ENCODE results near the gene C1QL1. TPM values are rescaled to one million over a fixed set of nuclear protein-coding genes. Genes with fewer than 3 reads are reported as not detected.

The C1QL1 gene
- total and polyA plus RNA-seq, 2 of the 13 experiments (the other 11 are each of a cell fraction or from before 2014, with no cell fraction given), result 0.11 TPM

DNA sequence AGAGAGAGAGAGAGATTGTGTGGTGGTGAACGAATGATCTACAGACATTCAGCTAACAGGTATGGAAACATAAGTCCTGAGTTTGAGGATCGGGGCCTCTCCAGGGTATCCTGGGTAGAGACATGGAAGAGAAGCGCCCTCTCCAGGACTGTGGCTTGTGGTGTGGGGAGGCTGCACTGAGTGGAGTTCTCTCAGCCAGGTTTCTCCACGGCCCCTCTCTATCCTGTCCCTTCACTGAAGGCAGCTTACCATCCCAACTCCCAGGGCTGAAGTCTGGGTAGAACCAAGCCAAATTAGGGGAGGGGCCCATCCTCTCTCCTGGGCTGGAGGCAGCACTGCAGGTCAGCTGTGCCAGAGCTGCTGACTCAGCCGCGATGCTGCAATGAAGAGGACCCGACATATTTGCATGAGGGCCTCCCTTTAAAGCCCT, 6.2 kb downstream of the C1QL1 start (continued):
- peak; percentile 58 for TF ChIP-seq STAG1 (CRISPR knock-in tag; IDR thresholded peaks at IDR 0.05)
- no peak for TF ChIP-seq HMG20B (CRISPR knock-in tag; conservative IDR thresholded peaks at IDR 0.05)
- TF ChIP-seq TBP (CRISPR knock-in tag; IDR thresholded peaks at IDR 0.05), result no peak

DNA sequence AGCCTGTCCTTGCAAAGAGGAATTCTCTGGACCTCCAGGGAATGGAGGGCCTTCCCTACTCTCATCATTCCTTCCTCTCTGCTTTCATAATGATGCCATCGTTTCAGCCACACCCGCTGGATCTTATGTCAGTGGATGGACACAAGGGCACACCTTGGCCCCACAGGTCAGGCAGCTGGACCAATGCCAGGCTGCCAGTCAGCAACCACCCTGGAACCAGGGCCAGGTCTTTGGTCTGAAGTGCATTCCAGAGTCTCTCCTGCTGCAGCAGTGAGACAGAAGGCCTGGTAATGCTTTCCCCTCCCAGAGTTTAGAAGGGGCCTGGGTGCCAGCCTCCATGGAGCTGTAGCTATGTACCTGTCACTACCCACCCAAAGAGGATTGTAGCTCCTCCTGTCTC, 7.4 kb downstream of the C1QL1 start:
- H3K4me3 ChIP-seq (replicated peaks in 1 of 3; ENCODE audit: insufficient read depth in 1 of 3, low read depth in 2 of 3, low read length in 3 of 3), result no peak overlapping the region
- H3K4me2 ChIP-seq (ENCODE audit: low read depth, low read length), result no peak overlapping the region

GRCh38 chr17:44959821-44960531, 8.1 kb downstream of the C1QL1 start:
- H4K20me1 ChIP-seq (ENCODE audit: insufficient read depth, low read length), result no peaks in the 10 kb centered on the region
- CTCF ChIA-PET (ENCODE audit: low intra/inter-chr PET ratio, low total read pairs), result no interaction called here
- POLR2A ChIA-PET, result no interaction called here
- H3K27ac ChIP-seq (ENCODE audit: extremely low read length, insufficient read depth, low read length), result no peak overlapping the region
- H3K4me2 ChIP-seq (ENCODE audit: low read depth, low read length), result no peak overlapping the region
- peaks cover 34% of the 10 kb centered on the region for H3K4me1 ChIP-seq (ENCODE audit: insufficient read depth, low read length)
- peaks cover 0 to 27% of the 10 kb centered on the region in 2 experiments; a peak in 3 of 5 replicates for H3K27me3 ChIP-seq (ENCODE audit: control insufficient read depth in 1 of 2, insufficient read depth in 2 of 2, low read length in 2 of 2)
- no peak overlapping the region for H3K9ac ChIP-seq (ENCODE audit: insufficient read depth, low read depth, low read length)
- no TSS peak for BruUV-seq (replicated peaks)
- H3K9me3 ChIP-seq (ENCODE audit: low read length), result no peaks in the 10 kb centered on the region
- intact Hi-C loops (cut with micrococcal nuclease; ENCODE audit: unreplicated experiment) (no loop called here), in situ Hi-C loops (cut with HindIII; ENCODE audit: extremely low pct_ligation_motif_present, low pct_unique_long_range_greater_than_20kb) (loop anchor here (5.0 kb wide), 1 partner anchor 38 kb away; no protein-coding TSS in a partner anchor)
- no peak overlapping the region for H3K4me3 ChIP-seq (replicated peaks in 1 of 3; ENCODE audit: insufficient read depth in 1 of 3, low read depth in 2 of 3, low read length in 3 of 3)
- DNase-seq (ENCODE audit: low spot score) (no peak), ATAC-seq (no peak), FAIRE-seq (no peak)
- WGBS (ENCODE audit: low lambda C conversion rate), result 71% methylated on average over 49 of the region's 56 CpGs
- no peak overlapping the region for H2AFZ ChIP-seq (ENCODE audit: low read length)
- no peaks in the 10 kb centered on the region for H3K36me3 ChIP-seq (replicated peaks in 1 of 2; ENCODE audit: control insufficient read depth in 1 of 2, insufficient read depth in 2 of 2, low read length in 2 of 2)
- no peaks in the 10 kb centered on the region for H3K79me2 ChIP-seq (ENCODE audit: insufficient read depth, low read length)
- no peak for TF ChIP-seq TARDBP (CRISPR knock-in tag; IDR thresholded peaks at IDR 0.05)
- no peak for TF ChIP-seq ZBTB10 (CRISPR knock-in tag; IDR thresholded peaks at IDR 0.05; ENCODE audit: borderline replicate concordance)
- no peak for TF ChIP-seq MLX (CRISPR knock-in tag; IDR thresholded peaks at IDR 0.05)
- TF ChIP-seq CREB1 (IDR thresholded peaks at IDR 0.05), result no peak
- no peak for TF ChIP-seq CREB1 (CRISPR knock-in tag; IDR thresholded peaks at IDR 0.05)
- TF ChIP-seq, protein P1, sequence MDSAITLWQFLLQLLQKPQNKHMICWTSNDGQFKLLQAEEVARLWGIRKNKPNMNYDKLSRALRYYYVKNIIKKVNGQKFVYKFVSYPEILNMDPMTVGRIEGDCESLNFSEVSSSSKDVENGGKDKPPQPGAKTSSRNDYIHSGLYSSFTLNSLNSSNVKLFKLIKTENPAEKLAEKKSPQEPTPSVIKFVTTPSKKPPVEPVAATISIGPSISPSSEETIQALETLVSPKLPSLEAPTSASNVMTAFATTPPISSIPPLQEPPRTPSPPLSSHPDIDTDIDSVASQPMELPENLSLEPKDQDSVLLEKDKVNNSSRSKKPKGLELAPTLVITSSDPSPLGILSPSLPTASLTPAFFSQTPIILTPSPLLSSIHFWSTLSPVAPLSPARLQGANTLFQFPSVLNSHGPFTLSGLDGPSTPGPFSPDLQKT (CRISPR knock-in tag; IDR thresholded peaks at IDR 0.05; ENCODE audit: borderline replicate concordance), result no peak

More for the DNA sequence above, 7.4 kb downstream of the C1QL1 start:
- H3K4me1 ChIP-seq (ENCODE audit: insufficient read depth, low read length), result peaks cover 33% of the 10 kb centered on the region
- TF ChIP-seq ZNF264 (CRISPR knock-in tag; IDR thresholded peaks at IDR 0.05) (no peak), ZNF672 (CRISPR knock-in tag; IDR thresholded peaks at IDR 0.05) (no peak), MZF1 (CRISPR knock-in tag; IDR thresholded peaks at IDR 0.05; ENCODE audit: borderline replicate concordance) (no peak), MED1 (CRISPR knock-in tag; IDR thresholded peaks at IDR 0.05) (no peak), ZNF768 (CRISPR knock-in tag; IDR thresholded peaks at IDR 0.05) (no peak), ZNF569 (CRISPR knock-in tag; IDR thresholded peaks at IDR 0.05; ENCODE audit: borderline replicate concordance) (no peak), ZNF674 (CRISPR knock-in tag; IDR thresholded peaks at IDR 0.05; ENCODE audit: low read depth) (no peak), GLI4 (CRISPR knock-in tag; IDR thresholded peaks at IDR 0.05; ENCODE audit: borderline replicate concordance) (no peak), MXI1 (IDR thresholded peaks at IDR 0.05; ENCODE audit: borderline replicate concordance, low read depth, low read length) (no peak)
- no peak for ATAC-seq
- H3K9me3 ChIP-seq (ENCODE audit: low read length), result no peaks in the 10 kb centered on the region
- ChIA-PET CTCF (ENCODE audit: low intra/inter-chr PET ratio, low total read pairs) (no interaction called here), POLR2A (no interaction called here)
- no TSS peak for BruUV-seq (replicated peaks)
- peaks cover 0 to 33% of the 10 kb centered on the region in 2 experiments; a peak in 3 of 5 replicates for H3K27me3 ChIP-seq (ENCODE audit: control insufficient read depth in 1 of 2, insufficient read depth in 2 of 2, low read length in 2 of 2)
- no peak overlapping the region for H3K27ac ChIP-seq (ENCODE audit: extremely low read length, insufficient read depth, low read length)
- WGBS (ENCODE audit: low lambda C conversion rate), result 0% methylated on average over 2 of the region's 2 CpGs
- intact Hi-C loops (cut with micrococcal nuclease; ENCODE audit: unreplicated experiment), result no loop called here
- no peak overlapping the region for H2AFZ ChIP-seq (ENCODE audit: low read length)
- H3K9ac ChIP-seq (ENCODE audit: insufficient read depth, low read depth, low read length), result no peak overlapping the region
- H3K36me3 ChIP-seq (replicated peaks in 1 of 2; ENCODE audit: control insufficient read depth in 1 of 2, insufficient read depth in 2 of 2, low read length in 2 of 2), result no peaks in the 10 kb centered on the region
- in situ Hi-C loops (cut with HindIII; ENCODE audit: extremely low pct_ligation_motif_present, low pct_unique_long_range_greater_than_20kb), result loop anchor here (5.0 kb wide), 1 partner anchor 38 kb away; no protein-coding TSS in a partner anchor
- no peaks in the 10 kb centered on the region for H4K20me1 ChIP-seq (ENCODE audit: insufficient read depth, low read length)
- no peaks in the 10 kb centered on the region for H3K79me2 ChIP-seq (ENCODE audit: insufficient read depth, low read length)
- no peak for FAIRE-seq
- DNase-seq (ENCODE audit: low spot score), result no peak

All from HepG2 (cell line).